ENCODE data around the gene FBXO27. TPM values are rescaled to one million over a fixed set of nuclear protein-coding genes. Genes with fewer than 3 reads are reported as not detected.
A peak's percentile ranks its signal among the peaks of the same experiment; 100 is the strongest.

The FBXO27 gene, protein sequence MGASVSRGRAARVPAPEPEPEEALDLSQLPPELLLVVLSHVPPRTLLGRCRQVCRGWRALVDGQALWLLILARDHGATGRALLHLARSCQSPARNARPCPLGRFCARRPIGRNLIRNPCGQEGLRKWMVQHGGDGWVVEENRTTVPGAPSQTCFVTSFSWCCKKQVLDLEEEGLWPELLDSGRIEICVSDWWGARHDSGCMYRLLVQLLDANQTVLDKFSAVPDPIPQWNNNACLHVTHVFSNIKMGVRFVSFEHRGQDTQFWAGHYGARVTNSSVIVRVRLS
- 10 to 100 TPM; 12.5 to 21.6 TPM for total RNA-seq
- polyA plus RNA-seq (2013, experiment 1 of 2) = 4.2 TPM
- 2.2 TPM for polyA plus RNA-seq (2013, experiment 2 of 2)
- long read RNA-seq, experiment 1, partial matches to known transcripts = 1 of 1 reads
- long read RNA-seq, experiment 1, other reads (novel, unspliced or antisense) = 0 of 1 reads
- long read RNA-seq, experiment 2, transcript FBXO27-201 (6 exons, 2,330 nt) = major isoform, 8 of 17 reads
- long read RNA-seq, experiment 2, partial matches to known transcripts = 4 of 17 reads
- long read RNA-seq, experiment 2, other reads (novel, unspliced or antisense) = 4 of 17 reads
- long read RNA-seq, experiment 3, partial matches to known transcripts = 11 of 15 reads
- long read RNA-seq, experiment 3, other reads (novel, unspliced or antisense) = 3 of 15 reads
- long read RNA-seq, experiment 4, partial matches to known transcripts = 0 of 3 reads
- long read RNA-seq, experiment 4, other reads (novel, unspliced or antisense) = 0 of 3 reads

DNA sequence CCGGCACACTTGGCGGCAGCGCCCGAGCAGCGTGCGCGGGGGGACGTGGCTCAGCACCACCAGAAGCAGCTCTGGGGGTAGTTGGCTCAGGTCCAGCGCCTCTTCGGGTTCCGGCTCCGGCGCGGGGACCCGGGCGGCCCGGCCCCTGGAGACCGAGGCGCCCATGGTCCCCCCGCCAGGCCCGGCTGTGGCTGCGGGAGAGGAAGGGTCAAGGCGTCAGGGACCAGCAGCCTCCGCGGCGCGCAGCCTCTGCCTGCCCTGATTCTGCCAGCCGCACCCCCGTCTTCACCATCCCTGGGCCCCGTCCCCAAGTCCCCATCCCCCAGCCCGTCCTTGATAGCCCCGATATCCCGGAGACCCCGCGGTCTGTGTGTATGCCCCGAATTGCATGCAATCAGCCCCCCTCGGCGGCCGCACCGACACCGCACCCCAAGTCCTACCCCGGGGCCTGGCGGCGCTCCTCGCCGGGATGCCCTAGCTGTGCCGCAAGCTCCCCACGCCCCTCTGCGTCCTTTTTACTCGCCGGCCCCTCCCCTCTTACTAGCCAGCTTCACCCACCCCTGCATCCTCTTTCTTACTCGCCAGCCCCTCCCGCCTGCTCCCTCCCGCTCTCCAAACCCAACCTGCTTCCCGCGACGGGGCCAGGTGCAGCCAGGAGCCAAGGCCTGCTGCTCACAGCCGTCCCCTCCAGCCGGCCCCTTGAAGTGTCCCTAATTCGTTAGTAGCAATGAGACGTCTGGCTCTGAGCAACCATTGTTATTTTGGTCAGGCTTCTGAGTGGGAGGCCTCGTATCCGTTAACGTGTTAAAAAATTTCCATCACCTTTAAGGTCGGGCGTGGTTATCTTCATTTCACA lies at the start of gene FBXO27:
Gene FBXO27, minus strand, starts transcription at position 487 of the 856 bp plus-strand sequence. Its CDS starts 322 bp downstream, at position 165.
- Histone ChIP-seq H3K36me3 (ENCODE audit: control insufficient read depth, insufficient read depth, low read length) (peaks cover 4% of the 10 kb centered on the region), H3K27ac (ENCODE audit: low read depth, low read length) (no peak within 1 kb of the TSS), H3K9me3 (ENCODE audit: control insufficient read depth, low read length) (peaks cover 11% of the 10 kb centered on the region), H3K27me3 (ENCODE audit: control insufficient read depth, insufficient read depth, low read length, poor library complexity, severe bottlenecking) (no peaks in the 10 kb centered on the region), H3K4me3 (ENCODE audit: low read length) (peak within 1 kb of the TSS; percentile 76), H3K9ac (ENCODE audit: extremely low read depth, low read length, poor library complexity, severe bottlenecking) (no peak within 1 kb of the TSS), H3K4me1 (ENCODE audit: control insufficient read depth, insufficient read depth, low read length) (no peaks in the 10 kb centered on the region)
- H3K4me1 Mint-ChIP-seq = no peaks in the 10 kb centered on the region
- H3K27me3 Mint-ChIP-seq (ENCODE audit: insufficient read depth) = peaks cover 11% of the 10 kb centered on the region
- H3K9me3 Mint-ChIP-seq = peaks cover 7% of the 10 kb centered on the region
- H3K36me3 Mint-ChIP-seq (ENCODE audit: low read depth) = peaks cover 17% of the 10 kb centered on the region
- peak within 1 kb of the TSS; percentile 66 for H3K4me3 Mint-ChIP-seq
- no peak within 1 kb of the TSS for H3K27ac Mint-ChIP-seq
- WGBS, 2 experiments (ENCODE audit: insufficient coverage in 1 of 2, insufficient read length in 1 of 2) = 5 to 12% methylated on average over 14 to 66 of the region's 66 CpGs
- DNase-seq = peak; percentile 91
- TF ChIP-seq, protein P1, sequence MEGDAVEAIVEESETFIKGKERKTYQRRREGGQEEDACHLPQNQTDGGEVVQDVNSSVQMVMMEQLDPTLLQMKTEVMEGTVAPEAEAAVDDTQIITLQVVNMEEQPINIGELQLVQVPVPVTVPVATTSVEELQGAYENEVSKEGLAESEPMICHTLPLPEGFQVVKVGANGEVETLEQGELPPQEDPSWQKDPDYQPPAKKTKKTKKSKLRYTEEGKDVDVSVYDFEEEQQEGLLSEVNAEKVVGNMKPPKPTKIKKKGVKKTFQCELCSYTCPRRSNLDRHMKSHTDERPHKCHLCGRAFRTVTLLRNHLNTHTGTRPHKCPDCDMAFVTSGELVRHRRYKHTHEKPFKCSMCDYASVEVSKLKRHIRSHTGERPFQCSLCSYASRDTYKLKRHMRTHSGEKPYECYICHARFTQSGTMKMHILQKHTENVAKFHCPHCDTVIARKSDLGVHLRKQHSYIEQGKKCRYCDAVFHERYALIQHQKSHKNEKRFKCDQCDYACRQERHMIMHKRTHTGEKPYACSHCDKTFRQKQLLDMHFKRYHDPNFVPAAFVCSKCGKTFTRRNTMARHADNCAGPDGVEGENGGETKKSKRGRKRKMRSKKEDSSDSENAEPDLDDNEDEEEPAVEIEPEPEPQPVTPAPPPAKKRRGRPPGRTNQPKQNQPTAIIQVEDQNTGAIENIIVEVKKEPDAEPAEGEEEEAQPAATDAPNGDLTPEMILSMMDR (conservative IDR thresholded peaks at IDR 0.05) = peak; percentile 4

DNA sequence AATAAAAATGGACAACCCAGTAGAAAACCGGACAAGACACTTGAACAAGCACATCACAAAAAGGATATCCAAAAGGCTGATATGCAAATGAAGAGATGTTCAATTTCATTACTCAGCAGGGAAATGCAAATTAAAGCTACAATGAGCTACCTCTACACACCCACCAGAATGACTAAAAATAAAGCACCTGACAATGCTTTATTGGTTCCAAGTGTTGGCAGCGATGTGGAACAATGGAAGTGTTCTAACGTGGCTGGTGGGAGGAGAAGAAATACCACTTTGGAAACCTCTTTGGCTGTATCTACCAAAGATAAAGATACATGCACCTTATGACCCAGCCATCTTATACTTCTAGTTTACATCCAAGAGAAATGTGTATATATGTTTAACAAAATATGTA lies 48.1 kb upstream of the FBXO27 start:
- 75% methylated on average over 3 of the region's 3 CpGs; no CpG with 5 or more reads in 1 of the 2 experiments for WGBS, 2 experiments (ENCODE audit: insufficient coverage in 1 of 2, insufficient read length in 1 of 2)
- TF ChIP-seq, protein P1 (conservative IDR thresholded peaks at IDR 0.05) = no peak
- no peaks in the 10 kb centered on the region for H3K36me3 Mint-ChIP-seq (ENCODE audit: low read depth)

More for the DNA sequence above, 48.1 kb upstream of the FBXO27 start:
- H3K4me1 Mint-ChIP-seq = no peaks in the 10 kb centered on the region
- Histone ChIP-seq H3K4me3 (ENCODE audit: low read length) (no peak overlapping the region), H3K27ac (ENCODE audit: low read depth, low read length) (no peak overlapping the region), H3K9me3 (ENCODE audit: control insufficient read depth, low read length) (no peaks in the 10 kb centered on the region), H3K36me3 (ENCODE audit: control insufficient read depth, insufficient read depth, low read length) (no peaks in the 10 kb centered on the region), H3K9ac (ENCODE audit: extremely low read depth, low read length, poor library complexity, severe bottlenecking) (no peak overlapping the region), H3K4me1 (ENCODE audit: control insufficient read depth, insufficient read depth, low read length) (no peaks in the 10 kb centered on the region), H3K27me3 (ENCODE audit: control insufficient read depth, insufficient read depth, low read length, poor library complexity, severe bottlenecking) (peaks cover 39% of the 10 kb centered on the region)
- peaks cover 51% of the 10 kb centered on the region for H3K27me3 Mint-ChIP-seq (ENCODE audit: insufficient read depth)
- no peaks in the 10 kb centered on the region for H3K9me3 Mint-ChIP-seq
- no peak overlapping the region for H3K27ac Mint-ChIP-seq
- no peak for DNase-seq
- no peak overlapping the region for H3K4me3 Mint-ChIP-seq
